Embryonic facial prominence (tissue), 1 donor: ENCODE results near the gene MORF4L2.
"Not testable (repeated sequence)": the region's sequence is repeated elsewhere in the genome, so short reads cannot be mapped to it uniquely, and the experiment has no call there.

Experiments used
- DNase-seq: peaks from one replicate; pipeline ENCODE4 v3.0.0-alpha.2; 2016; ENCODE audit errors: extremely low spot score

MORF4L2 gene

GRCh38 chrX:103678199-103678993, 8.1 kb downstream of the MORF4L2 start:
- DNase-seq, result no peak

- no peak for DNase-seq
Measured at GRCh38 chrX:103674531-103675454, 11.7 kb downstream of the MORF4L2 start.

- DNase-seq, result no peak
Measured at GRCh38 chrX:103669745-103670144, 16.8 kb downstream of the MORF4L2 start.

GRCh38 chrX:103666202-103667107, 20.0 kb downstream of the MORF4L2 start:
- DNase-seq, result no peak

GRCh38 chrX:103663981-103664762, 22.3 kb downstream of the MORF4L2 start:
- no peak for DNase-seq

- DNase-seq, result not testable (repeated sequence)
Measured at GRCh38 chrX:103659460-103659859, 27.0 kb downstream of the MORF4L2 start.

GRCh38 chrX:103658681-103659433, 27.6 kb downstream of the MORF4L2 start:
- DNase-seq, result no peak

- not testable (repeated sequence) for DNase-seq
Measured at GRCh38 chrX:103657066-103657465, 29.4 kb downstream of the MORF4L2 start.

GRCh38 chrX:103656617-103657016, 29.9 kb downstream of the MORF4L2 start:
- DNase-seq, result no peak

GRCh38 chrX:103655230-103656000, 31.1 kb downstream of the MORF4L2 start:
- DNase-seq, result not testable (repeated sequence)

- DNase-seq, result no peak
Measured at GRCh38 chrX:103651151-103651773, 35.2 kb downstream of the MORF4L2 start.

GRCh38 chrX:103647630-103648029, 38.9 kb downstream of the MORF4L2 start:
- no peak for DNase-seq

- DNase-seq, result no peak
Measured at GRCh38 chrX:103644125-103644524, 42.4 kb downstream of the MORF4L2 start.

GRCh38 chrX:103640401-103641155, 45.9 kb downstream of the MORF4L2 start:
- no peak for DNase-seq

- DNase-seq, result not testable (repeated sequence)
Measured at GRCh38 chrX:103638479-103639346, 47.8 kb downstream of the MORF4L2 start.

- no peak for DNase-seq
Measured at GRCh38 chrX:103637604-103638338, 48.7 kb downstream of the MORF4L2 start.
